GM21447 (cell line): ENCODE measurements around the gene SPECC1L.

Experiments used
- ATAC-seq: cut with Tn5 transposase; IDR thresholded peaks from one replicate; pipeline ENCODE4 v1.9.1; 2021; ENCODE audit not compliant: unreplicated experiment

SPECC1L gene

DNA sequence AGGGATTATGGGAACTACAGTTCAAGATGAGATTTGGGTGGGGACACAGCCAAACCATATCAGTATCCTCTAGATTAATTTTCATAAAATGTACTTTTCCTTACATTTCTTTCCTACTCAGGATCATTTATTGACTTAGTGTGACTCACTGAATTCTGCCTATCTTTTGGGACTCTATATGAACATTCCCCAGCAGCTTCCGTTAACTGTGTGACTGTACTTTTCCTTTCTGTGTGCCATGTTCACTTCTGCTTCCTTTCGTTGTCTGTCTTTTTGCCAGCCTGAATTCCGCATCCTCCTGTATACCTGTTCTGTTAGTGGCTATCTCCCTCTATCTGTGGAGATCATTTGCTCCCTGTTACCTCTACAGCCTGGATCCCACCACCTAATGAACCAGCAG lies 48.8 kb downstream of the SPECC1L start:
- ATAC-seq, result no peak

- no peak for ATAC-seq
Observed at GRCh38 chr22:24321999-24322398, 51.4 kb downstream of the SPECC1L start.

DNA sequence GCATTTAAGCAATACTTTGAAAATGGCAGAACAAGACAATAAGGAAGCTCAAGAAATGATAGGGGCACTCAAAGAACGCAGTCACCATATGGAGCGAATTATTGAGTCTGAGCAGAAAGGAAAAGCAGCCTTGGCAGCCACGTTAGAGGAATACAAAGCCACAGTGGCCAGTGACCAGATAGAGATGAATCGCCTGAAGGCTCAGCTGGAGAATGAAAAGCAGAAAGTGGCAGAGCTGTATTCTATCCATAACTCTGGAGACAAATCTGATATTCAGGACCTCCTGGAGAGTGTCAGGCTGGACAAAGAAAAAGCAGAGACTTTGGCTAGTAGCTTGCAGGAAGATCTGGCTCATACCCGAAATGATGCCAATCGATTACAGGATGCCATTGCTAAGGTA lies 51.9 kb downstream of the SPECC1L start:
- ATAC-seq, result no peak

DNA sequence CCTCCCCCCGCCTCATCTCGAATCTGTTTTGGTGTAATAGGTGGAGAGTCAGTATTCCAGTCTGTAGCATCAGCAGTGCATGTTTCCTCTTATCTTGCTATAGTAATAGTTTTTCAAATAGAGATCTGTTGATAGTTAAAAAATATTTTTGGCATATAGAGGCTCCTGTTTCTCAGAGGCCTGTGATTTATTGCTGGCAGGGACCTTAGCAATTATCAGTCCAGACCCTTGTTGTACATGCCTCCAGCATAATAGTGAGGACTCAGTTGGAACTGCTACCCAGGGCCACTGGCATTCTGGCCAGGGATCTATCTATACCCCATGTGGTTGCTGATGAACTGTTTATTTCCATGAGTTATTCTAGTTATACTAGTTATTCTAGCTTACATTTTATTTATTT lies 52.6 kb downstream of the SPECC1L start:
- no peak for ATAC-seq

- ATAC-seq, result no peak
Observed at GRCh38 chr22:24323695-24324094, 53.1 kb downstream of the SPECC1L start.

- no peak for ATAC-seq
Observed at GRCh38 chr22:24324137-24324536, 53.5 kb downstream of the SPECC1L start.

DNA sequence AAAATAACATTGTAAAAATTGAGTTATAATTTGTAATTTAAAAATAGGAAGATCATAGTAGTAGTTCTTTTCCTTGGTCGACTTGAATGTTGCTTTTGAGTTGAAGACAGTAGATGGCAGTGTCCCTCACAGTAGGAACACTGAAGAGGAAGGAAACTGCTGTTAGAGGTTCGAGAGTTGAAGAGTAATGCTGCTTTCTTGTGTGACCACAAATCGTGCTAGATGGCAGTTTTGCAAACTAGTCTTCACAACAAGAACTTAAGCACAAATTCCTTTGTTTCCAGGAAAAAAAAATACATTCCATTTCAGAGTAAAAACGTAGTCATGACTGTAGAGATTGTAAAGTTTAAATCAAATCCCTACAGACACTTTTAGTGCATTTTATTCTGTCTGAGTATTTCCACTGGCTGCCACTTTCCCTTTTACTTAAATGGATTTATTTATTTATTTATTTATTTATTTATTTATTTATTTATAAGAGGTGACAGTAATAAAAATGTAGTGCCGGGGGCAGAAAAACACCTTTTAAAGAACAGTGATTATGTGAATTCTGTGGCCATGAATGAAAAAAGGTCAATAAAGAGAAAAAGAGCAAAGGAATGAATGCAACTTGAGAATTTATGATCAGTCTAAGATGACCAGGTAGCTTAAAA lies 54.6 kb downstream of the SPECC1L start:
- peak; percentile 50 for ATAC-seq

DNA sequence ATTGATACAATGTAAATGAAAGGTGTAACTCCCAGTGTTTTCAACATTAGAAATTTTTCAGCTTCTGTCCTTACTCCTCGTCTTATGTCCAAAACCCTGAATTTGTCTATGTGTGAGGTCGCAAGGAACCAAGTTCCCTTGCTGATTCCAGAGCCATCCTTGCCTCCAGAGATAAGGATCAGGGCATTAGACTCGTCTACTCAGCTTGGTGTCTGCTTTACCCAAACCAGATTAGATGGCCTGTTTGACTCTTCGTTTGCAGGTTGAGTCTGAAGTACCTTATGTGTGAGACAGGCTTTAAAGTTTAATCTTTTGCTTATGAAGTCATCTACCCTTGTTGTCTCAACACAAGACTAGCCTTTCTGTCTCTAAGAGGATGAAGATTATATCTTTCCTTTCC lies 55.6 kb downstream of the SPECC1L start:
- no peak for ATAC-seq

DNA sequence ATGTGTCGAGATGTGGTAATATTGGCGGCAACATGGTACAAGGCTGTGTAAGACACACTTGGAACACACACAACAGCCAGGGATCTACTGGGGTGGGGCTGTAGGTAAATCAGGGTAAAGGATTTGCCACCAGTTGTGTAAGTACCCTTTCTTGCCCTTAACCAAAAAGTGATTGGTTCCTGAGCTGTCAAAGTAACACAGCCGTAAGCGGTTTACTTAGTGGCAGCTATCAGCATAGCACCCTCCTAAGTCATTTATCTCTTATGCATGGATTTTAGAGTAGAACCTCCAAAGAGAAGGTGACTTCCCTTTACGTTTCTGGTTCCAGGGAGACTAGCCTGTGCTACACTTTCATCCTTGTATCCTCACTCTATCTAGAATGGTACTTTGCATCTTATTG lies 57.2 kb downstream of the SPECC1L start:
- no peak for ATAC-seq

DNA sequence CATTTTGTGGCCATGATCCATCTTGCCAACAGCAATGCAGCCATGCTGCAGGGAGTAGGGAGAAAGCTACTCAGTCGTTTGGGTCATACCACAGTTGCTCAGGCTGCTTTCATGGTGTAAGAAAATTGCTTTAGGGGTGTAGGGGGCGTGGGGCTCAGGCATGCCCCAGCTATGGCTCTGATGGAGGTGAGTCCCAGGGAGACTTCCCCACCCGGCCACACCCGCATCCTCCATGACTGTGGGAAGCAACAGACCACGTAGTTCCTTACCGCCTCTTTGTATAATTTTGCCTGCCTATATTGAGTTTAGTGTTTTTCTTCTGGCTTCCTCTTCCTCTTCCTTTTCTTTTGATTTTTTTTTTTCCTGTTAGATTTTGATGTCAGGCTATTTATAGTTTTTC lies 58.8 kb downstream of the SPECC1L start:
- ATAC-seq, result no peak

- ATAC-seq, result no peak
Observed at GRCh38 chr22:24330636-24331035, 60.0 kb downstream of the SPECC1L start.

DNA sequence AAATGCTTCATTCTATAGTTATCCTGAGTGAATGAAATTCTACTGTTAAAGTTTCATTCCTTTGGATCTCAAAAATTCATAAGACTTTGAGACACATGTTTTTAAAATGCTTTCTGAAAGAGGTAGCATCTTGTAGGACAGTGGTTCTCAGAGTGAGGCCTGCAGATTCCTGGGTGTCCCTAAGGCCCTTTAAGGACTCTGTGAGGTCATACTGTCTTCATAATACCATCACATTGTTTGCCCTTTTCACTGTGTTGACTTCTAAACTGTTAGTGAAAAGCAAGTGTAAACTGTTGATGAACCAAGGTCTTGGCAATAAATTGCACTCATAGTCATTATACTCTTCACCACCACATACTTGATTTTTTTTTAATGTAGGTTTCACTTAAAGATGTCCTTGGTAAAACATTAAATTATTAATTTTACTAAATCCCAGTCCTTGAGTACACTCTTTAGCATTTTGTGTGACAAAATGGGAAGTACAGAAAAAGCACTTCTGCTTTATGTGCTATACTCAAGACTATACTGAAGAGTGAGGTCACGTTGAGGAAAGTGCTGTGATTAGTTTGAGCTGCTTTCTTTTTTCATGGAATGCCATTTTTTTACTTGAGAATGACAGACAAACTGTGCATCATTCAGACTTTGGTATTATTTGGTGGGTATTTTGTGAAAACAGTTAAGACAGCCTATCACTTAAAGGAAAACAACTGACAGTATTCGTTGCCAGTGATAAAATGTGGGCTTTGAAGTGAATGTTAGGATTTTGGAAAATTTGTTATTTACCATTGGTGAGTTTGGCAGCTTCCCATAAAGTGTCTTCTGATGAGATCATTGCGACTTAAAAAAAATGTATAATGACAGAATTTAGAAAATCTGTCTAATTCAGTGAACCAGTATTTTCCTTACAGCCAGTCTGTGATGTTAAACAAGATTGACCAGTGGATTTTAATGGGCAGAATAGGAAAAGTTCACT lies 61.1 kb downstream of the SPECC1L start:
- no peak for ATAC-seq

DNA sequence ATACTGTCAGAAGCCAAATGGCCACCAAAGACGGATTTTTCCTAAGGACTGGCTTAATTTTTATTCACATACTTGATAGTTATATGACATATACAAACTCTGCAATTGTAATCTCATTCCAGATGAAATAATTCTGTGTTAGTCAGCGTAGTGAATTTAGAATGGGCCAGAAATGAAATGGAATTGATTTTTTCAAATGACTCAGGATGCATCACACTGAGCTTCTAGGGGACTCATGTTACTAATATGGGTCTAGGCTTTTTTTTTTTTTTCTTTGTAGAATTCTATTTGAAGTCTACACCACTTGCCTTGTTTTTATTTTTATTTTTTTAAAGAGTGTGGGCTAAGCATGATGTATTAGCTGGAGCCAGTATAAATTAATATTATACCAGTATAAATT lies 62.7 kb downstream of the SPECC1L start:
- no peak for ATAC-seq

DNA sequence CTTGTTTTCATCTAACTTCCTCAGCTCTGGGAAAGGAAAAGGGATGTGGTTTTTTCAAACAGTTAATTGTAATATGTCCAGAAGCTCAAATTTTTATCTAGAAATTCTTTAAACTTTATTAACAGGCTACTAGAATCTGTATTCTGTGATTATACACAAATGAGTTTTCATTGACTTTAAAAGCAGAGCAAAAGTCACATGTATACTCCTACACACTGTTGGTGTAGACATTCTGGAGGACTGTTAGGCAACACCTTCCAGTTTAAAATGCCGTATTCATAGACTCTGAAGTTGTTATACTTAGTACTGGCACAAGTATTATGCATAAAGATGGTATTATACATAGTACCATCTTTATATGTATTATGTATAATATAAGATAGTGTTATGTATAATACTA lies 64.9 kb downstream of the SPECC1L start:
- no peak for ATAC-seq

GRCh38 chr22:24337894-24338645 lies 67.4 kb downstream of the SPECC1L start:
- ATAC-seq, result no peak

- ATAC-seq, result no peak
Observed at GRCh38 chr22:24338726-24339451, 68.3 kb downstream of the SPECC1L start.

- no peak for ATAC-seq
Observed at GRCh38 chr22:24339452-24339747, 68.8 kb downstream of the SPECC1L start.

DNA sequence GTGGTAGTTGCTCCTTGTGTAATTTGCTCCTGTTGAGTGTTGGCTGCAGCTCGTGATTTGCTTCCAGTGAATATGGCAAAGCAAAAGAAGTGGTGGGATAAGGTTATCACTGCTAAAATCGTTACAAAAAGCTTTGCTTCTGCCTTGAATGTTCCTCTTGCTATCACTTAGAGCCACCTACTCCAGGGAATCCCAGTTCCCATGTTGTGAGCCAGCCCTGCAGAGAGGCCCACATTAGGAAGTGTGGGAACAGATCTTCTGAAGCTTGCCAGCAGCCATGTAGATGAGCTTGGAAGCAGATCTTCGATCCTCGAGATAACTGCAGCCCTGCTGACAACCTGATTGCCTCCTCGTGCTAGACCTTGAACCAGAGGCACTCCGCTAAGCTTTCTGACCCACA lies 71.0 kb downstream of the SPECC1L start:
- no peak for ATAC-seq

- no peak for ATAC-seq
Observed at GRCh38 chr22:24350627-24351026, 80.0 kb downstream of the SPECC1L start.

GRCh38 chr22:24353121-24353520 lies 82.5 kb downstream of the SPECC1L start:
- ATAC-seq, result no peak

- no peak for ATAC-seq
Observed at GRCh38 chr22:24355574-24355973, 84.9 kb downstream of the SPECC1L start.
